K562 (cell line): ENCODE results near the gene SAMM50. TPM values are rescaled to one million over a fixed set of nuclear protein-coding genes. Genes with fewer than 3 reads are reported as not detected.

ENCODE experiments used
- CBFB ChIP-seq: sonication (generic); formaldehyde crosslinking; IDR thresholded peaks from 2 replicates; pipeline ENCODE4 v1.4.0; 2020; ENCODE audit warnings: mild to moderate bottlenecking, missing genetic modification reagents
- CTBP1 ChIP-seq: fragments of 450-650 bp; IDR thresholded peaks from 2 replicates; pipeline ENCODE4 v1.6.1; 2016; ENCODE audit warnings: borderline replicate concordance
- HDAC8 ChIP-seq: fragments of 450-650 bp; IDR thresholded peaks from 2 replicates; pipeline ENCODE4 v1.6.1; 2016; ENCODE audit warnings: mild to moderate bottlenecking, missing genetic modification characterization, moderate library complexity, missing compliant biosample characterization
- TAF9B ChIP-seq: fragments of 450-650 bp; IDR thresholded peaks from 2 replicates; pipeline ENCODE4 v1.6.1; 2018; ENCODE audit warnings: mild to moderate bottlenecking; ENCODE audit not compliant: partially characterized antibody
- TARDBP ChIP-seq: fragments of 450-650 bp; IDR thresholded peaks from 2 replicates; pipeline ENCODE4 v1.6.1; 2016
- TOE1 ChIP-seq, 2 experiments: fragments of 450-650 bp in 1 of 2; sonication (generic) in 1 of 2; formaldehyde crosslinking in 1 of 2; IDR thresholded peaks; 2 replicates each; pipeline versions ENCODE4 v1.7.1 to v1.8.0; 2016 to 2022; ENCODE audit warnings: borderline replicate concordance in 2 of 2, mild to moderate bottlenecking in 2 of 2, antibody characterized with exemption in 1 of 2, inconsistent platforms in 1 of 2, low read depth in 1 of 2, missing genetic modification reagents in 1 of 2, moderate library complexity in 1 of 2
- polyA plus RNA-seq, 8 experiments: library from polyadenylated mRNA; depleted of rRNA in 4 of 8; stranded (reverse) in 5 of 8; unstranded in 3 of 8; fragments of >200 nt; fragmentation: Nextera tagmentation in 2 of 8; fragmentation: Illumina TruSeq in 1 of 8; extraction: Ambion mirVana in 2 of 8; extraction: Trizol in 1 of 8; gene quantifications; 2 replicates each; pipeline versions ENCODE4 v1.2.1 to v1.2.3, GENCODE V29; 2011 to 2014; ENCODE audit warnings: inconsistent platforms in 1 of 8, missing spikeins in 1 of 8
- total RNA-seq, 7 experiments: library from RNA; depleted of rRNA in 6 of 7; stranded (reverse); fragments of >200 nt in 6 of 7; fragmentation: Illumina TruSeq in 2 of 7; extraction: Trizol in 2 of 7; gene quantifications; 2 replicates each; pipeline versions ENCODE4 v1.2.1 to v1.2.3, GENCODE V29; 2011 to 2021; ENCODE audit warnings: low replicate concordance in 1 of 7
- TF ChIP-seq, protein P1 (sequence below), 3 experiments: IDR thresholded peaks in 2 of 3; conservative IDR thresholded peaks in 1 of 3; 2 replicates each; pipeline ENCODE4 v1.5.1; 2011 to 2012; ENCODE audit warnings: low read length in 3 of 3, mild to moderate bottlenecking in 3 of 3, control low read depth in 2 of 3, improper control_type of control experiment in 1 of 3, inconsistent platforms in 1 of 3, low read depth in 1 of 3, mixed read lengths in 1 of 3, moderate library complexity in 1 of 3; ENCODE audit not compliant: insufficient read depth in 2 of 3
- TF ChIP-seq, protein P2 (sequence below): fragments of 250-450 bp; sonication (Bioruptor Pico); IDR thresholded peaks from 2 replicates; pipeline ENCODE4 v1.8.0; 2021; ENCODE audit warnings: mild to moderate bottlenecking, moderate library complexity
- TF ChIP-seq, protein P3 (sequence below): fragments of 200-600 bp; sonication (generic); IDR thresholded peaks from one replicate; pipeline ENCODE4 v1.6.1; 2012; ENCODE audit warnings: mild to moderate bottlenecking, low read depth, low read length, inconsistent platforms
- TF ChIP-seq, protein P4 (sequence below): fragments of 250-450 bp; sonication (Bioruptor Pico); IDR thresholded peaks from 2 replicates; pipeline ENCODE4 v1.8.0; 2022; ENCODE audit warnings: inconsistent platforms

SAMM50 gene
- total and polyA plus RNA-seq, 9 of the 15 experiments (the other 6 are each of a cell fraction or from before 2014, with no cell fraction given) = 14.6 to 49.3 (median 38.1) TPM

DNA sequence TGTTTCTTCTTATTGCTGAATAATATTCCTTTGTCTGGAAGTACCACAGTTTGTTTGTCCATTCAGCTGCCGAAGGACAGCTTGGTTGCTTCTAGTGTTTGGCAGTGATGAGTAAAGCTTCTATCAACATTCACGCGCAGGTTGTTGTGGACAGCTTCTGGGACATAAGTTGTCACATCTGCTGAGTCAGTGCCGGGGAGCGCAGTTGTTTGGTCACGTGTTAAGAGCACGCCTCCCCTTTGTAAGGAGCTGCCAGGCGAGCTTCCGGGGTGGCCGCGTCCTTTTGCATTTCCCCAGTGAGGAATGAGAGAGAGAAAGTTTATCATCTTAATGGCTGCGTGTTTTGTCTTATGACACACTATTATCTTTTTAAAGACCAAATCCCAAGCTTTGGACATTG, 30.3 kb downstream of the SAMM50 start (continued):
- TF ChIP-seq HDAC8 (tag) (no peak), TARDBP (no peak), CTBP1 (peak; percentile 39; the same call in 1 of the 2 replicates), CBFB (no peak), TAF9B (peak; percentile 50), TOE1 (IDR thresholded peaks at IDR 0.05; ENCODE audit: borderline replicate concordance) (peak; percentile 96), TOE1 (CRISPR knock-in tag; IDR thresholded peaks at IDR 0.05; ENCODE audit: borderline replicate concordance, low read depth) (no peak)
- TF ChIP-seq, protein P1, sequence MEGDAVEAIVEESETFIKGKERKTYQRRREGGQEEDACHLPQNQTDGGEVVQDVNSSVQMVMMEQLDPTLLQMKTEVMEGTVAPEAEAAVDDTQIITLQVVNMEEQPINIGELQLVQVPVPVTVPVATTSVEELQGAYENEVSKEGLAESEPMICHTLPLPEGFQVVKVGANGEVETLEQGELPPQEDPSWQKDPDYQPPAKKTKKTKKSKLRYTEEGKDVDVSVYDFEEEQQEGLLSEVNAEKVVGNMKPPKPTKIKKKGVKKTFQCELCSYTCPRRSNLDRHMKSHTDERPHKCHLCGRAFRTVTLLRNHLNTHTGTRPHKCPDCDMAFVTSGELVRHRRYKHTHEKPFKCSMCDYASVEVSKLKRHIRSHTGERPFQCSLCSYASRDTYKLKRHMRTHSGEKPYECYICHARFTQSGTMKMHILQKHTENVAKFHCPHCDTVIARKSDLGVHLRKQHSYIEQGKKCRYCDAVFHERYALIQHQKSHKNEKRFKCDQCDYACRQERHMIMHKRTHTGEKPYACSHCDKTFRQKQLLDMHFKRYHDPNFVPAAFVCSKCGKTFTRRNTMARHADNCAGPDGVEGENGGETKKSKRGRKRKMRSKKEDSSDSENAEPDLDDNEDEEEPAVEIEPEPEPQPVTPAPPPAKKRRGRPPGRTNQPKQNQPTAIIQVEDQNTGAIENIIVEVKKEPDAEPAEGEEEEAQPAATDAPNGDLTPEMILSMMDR (IDR thresholded peaks at IDR 0.05 in 2 of 3, conservative IDR thresholded peaks at IDR 0.05 in 1 of 3; ENCODE audit: insufficient read depth in 2 of 3, low read depth in 1 of 3, low read length in 3 of 3) = no peak
- TF ChIP-seq, protein P2, sequence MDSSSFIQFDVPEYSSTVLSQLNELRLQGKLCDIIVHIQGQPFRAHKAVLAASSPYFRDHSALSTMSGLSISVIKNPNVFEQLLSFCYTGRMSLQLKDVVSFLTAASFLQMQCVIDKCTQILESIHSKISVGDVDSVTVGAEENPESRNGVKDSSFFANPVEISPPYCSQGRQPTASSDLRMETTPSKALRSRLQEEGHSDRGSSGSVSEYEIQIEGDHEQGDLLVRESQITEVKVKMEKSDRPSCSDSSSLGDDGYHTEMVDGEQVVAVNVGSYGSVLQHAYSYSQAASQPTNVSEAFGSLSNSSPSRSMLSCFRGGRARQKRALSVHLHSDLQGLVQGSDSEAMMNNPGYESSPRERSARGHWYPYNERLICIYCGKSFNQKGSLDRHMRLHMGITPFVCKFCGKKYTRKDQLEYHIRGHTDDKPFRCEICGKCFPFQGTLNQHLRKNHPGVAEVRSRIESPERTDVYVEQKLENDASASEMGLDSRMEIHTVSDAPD (CRISPR knock-in tag) = no peak
- TF ChIP-seq, protein P3, sequence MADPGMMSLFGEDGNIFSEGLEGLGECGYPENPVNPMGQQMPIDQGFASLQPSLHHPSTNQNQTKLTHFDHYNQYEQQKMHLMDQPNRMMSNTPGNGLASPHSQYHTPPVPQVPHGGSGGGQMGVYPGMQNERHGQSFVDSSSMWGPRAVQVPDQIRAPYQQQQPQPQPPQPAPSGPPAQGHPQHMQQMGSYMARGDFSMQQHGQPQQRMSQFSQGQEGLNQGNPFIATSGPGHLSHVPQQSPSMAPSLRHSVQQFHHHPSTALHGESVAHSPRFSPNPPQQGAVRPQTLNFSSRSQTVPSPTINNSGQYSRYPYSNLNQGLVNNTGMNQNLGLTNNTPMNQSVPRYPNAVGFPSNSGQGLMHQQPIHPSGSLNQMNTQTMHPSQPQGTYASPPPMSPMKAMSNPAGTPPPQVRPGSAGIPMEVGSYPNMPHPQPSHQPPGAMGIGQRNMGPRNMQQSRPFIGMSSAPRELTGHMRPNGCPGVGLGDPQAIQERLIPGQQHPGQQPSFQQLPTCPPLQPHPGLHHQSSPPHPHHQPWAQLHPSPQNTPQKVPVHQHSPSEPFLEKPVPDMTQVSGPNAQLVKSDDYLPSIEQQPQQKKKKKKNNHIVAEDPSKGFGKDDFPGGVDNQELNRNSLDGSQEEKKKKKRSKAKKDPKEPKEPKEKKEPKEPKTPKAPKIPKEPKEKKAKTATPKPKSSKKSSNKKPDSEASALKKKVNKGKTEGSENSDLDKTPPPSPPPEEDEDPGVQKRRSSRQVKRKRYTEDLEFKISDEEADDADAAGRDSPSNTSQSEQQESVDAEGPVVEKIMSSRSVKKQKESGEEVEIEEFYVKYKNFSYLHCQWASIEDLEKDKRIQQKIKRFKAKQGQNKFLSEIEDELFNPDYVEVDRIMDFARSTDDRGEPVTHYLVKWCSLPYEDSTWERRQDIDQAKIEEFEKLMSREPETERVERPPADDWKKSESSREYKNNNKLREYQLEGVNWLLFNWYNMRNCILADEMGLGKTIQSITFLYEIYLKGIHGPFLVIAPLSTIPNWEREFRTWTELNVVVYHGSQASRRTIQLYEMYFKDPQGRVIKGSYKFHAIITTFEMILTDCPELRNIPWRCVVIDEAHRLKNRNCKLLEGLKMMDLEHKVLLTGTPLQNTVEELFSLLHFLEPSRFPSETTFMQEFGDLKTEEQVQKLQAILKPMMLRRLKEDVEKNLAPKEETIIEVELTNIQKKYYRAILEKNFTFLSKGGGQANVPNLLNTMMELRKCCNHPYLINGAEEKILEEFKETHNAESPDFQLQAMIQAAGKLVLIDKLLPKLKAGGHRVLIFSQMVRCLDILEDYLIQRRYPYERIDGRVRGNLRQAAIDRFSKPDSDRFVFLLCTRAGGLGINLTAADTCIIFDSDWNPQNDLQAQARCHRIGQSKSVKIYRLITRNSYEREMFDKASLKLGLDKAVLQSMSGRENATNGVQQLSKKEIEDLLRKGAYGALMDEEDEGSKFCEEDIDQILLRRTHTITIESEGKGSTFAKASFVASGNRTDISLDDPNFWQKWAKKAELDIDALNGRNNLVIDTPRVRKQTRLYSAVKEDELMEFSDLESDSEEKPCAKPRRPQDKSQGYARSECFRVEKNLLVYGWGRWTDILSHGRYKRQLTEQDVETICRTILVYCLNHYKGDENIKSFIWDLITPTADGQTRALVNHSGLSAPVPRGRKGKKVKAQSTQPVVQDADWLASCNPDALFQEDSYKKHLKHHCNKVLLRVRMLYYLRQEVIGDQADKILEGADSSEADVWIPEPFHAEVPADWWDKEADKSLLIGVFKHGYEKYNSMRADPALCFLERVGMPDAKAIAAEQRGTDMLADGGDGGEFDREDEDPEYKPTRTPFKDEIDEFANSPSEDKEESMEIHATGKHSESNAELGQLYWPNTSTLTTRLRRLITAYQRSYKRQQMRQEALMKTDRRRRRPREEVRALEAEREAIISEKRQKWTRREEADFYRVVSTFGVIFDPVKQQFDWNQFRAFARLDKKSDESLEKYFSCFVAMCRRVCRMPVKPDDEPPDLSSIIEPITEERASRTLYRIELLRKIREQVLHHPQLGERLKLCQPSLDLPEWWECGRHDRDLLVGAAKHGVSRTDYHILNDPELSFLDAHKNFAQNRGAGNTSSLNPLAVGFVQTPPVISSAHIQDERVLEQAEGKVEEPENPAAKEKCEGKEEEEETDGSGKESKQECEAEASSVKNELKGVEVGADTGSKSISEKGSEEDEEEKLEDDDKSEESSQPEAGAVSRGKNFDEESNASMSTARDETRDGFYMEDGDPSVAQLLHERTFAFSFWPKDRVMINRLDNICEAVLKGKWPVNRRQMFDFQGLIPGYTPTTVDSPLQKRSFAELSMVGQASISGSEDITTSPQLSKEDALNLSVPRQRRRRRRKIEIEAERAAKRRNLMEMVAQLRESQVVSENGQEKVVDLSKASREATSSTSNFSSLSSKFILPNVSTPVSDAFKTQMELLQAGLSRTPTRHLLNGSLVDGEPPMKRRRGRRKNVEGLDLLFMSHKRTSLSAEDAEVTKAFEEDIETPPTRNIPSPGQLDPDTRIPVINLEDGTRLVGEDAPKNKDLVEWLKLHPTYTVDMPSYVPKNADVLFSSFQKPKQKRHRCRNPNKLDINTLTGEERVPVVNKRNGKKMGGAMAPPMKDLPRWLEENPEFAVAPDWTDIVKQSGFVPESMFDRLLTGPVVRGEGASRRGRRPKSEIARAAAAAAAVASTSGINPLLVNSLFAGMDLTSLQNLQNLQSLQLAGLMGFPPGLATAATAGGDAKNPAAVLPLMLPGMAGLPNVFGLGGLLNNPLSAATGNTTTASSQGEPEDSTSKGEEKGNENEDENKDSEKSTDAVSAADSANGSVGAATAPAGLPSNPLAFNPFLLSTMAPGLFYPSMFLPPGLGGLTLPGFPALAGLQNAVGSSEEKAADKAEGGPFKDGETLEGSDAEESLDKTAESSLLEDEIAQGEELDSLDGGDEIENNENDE = no peak
- TF ChIP-seq, protein P4, sequence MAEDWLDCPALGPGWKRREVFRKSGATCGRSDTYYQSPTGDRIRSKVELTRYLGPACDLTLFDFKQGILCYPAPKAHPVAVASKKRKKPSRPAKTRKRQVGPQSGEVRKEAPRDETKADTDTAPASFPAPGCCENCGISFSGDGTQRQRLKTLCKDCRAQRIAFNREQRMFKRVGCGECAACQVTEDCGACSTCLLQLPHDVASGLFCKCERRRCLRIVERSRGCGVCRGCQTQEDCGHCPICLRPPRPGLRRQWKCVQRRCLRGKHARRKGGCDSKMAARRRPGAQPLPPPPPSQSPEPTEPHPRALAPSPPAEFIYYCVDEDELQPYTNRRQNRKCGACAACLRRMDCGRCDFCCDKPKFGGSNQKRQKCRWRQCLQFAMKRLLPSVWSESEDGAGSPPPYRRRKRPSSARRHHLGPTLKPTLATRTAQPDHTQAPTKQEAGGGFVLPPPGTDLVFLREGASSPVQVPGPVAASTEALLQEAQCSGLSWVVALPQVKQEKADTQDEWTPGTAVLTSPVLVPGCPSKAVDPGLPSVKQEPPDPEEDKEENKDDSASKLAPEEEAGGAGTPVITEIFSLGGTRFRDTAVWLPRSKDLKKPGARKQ (CRISPR knock-in tag) = no peak
